Thyroid gland (tissue), 4 donors: ENCODE data around the gene DUSP15.

Source experiments
- POLR2A ChIP-seq, 2 donors: fragments of 450-650 bp; IDR thresholded peaks; one replicate each; pipeline ENCODE4 v1.6.1; 2017; ENCODE audit warnings: antibody characterized with exemption in 2 of 2, mild to moderate bottlenecking in 2 of 2, moderate library complexity in 1 of 2
- TF ChIP-seq, protein P1 (sequence below), 6 experiments: fragments of 200-600 bp in 3 of 6; fragments of 450-650 bp in 3 of 6; sonication (generic) in 3 of 6; IDR thresholded peaks; one replicate each; pipeline ENCODE4 v1.5.1; 2016 to 2019; ENCODE audit warnings: antibody characterized with exemption in 6 of 6, mild to moderate bottlenecking in 2 of 6, inconsistent platforms in 1 of 6, moderate library complexity in 1 of 6

DNA sequence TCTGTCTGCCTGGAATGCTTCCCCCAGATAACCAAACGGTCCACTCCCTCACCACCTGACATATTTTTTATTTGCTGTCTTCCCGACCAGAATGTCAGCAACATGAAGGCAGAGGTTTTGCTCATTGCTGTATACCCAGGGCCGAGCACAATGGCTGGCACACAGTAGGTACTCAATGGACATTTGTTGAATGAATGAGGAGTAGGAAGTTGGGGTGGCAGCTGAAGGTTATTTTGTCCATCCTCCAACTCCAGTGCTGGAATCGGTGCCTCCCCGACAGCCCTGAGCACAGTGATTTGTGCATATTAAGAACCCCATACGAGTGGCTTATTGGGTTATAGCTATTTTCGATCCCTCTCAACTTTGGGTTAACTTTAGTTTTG lies 10.3 kb downstream of the DUSP15 start:
- TF ChIP-seq, protein P1, sequence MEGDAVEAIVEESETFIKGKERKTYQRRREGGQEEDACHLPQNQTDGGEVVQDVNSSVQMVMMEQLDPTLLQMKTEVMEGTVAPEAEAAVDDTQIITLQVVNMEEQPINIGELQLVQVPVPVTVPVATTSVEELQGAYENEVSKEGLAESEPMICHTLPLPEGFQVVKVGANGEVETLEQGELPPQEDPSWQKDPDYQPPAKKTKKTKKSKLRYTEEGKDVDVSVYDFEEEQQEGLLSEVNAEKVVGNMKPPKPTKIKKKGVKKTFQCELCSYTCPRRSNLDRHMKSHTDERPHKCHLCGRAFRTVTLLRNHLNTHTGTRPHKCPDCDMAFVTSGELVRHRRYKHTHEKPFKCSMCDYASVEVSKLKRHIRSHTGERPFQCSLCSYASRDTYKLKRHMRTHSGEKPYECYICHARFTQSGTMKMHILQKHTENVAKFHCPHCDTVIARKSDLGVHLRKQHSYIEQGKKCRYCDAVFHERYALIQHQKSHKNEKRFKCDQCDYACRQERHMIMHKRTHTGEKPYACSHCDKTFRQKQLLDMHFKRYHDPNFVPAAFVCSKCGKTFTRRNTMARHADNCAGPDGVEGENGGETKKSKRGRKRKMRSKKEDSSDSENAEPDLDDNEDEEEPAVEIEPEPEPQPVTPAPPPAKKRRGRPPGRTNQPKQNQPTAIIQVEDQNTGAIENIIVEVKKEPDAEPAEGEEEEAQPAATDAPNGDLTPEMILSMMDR (IDR thresholded peaks at IDR 0.05), result no peak
- no peak for TF ChIP-seq POLR2A (IDR thresholded peaks at IDR 0.05)
